ENCODE measurements around the gene SLC35B2. TPM values are rescaled to one million over a fixed set of nuclear protein-coding genes. Genes with fewer than 3 reads are reported as not detected.

SLC35B2 gene
- total and polyA plus RNA-seq, 11 donors, result 10.2 to 36.7 (median 26.4) TPM

GRCh38 chr6:44304282-44305199, 47.2 kb upstream of the SLC35B2 start:
- H3K36me3 ChIP-seq, result peaks cover 0 to 96% (median 88%) of the 10 kb centered on the region in 9 donors
- intact Hi-C loops (cut with DNase I), result loop anchor here in 4 of 10 donors (5.0 kb wide), 1 partner anchor 37 kb away; the partner anchor contains the start of gene NFKBIE (in 4 of the 4)
- H3K4me3 ChIP-seq, result no peak overlapping the region
- DNase-seq, result no peak
- H3K27me3 ChIP-seq, result no peaks in the 10 kb centered on the region
- ATAC-seq, result peak in 2 of 4 donors; percentile 16 to 17
- TF ChIP-seq CTCF (IDR thresholded peaks at IDR 0.05) (peak; percentile 50 to 76 (median 64)), POLR2A (IDR thresholded peaks at IDR 0.05) (no peak)
- H3K9me3 ChIP-seq, result no peaks in the 10 kb centered on the region
- H3K4me1 ChIP-seq, result peaks cover 0 to 12% (median 0%) of the 10 kb centered on the region in 12 donors
- WGBS, 4 donors, result 86 to 88% (median 87%) methylated on average over 15 to 25 of the region's 25 CpGs
- no peak overlapping the region for H3K27ac ChIP-seq

DNA sequence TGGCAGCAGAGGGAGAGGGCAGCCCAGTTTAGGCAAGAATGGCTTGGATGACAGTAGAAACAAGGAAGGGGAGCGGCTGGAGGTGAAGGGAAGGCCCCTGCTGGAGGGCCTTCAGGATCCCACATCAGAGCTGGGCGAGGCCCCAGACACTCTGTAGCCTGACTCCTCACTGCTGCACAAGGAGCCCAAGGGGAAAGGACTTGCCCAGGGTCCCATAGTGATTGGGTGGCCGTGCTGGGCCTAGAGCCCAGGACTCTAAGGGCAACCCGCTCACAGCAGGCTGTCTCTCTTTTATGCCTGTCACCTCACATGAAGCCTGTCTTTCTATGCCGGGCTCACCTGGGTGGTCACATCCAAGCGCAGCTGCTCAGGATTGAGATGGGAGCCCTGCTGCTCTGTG, 46.5 kb upstream of the SLC35B2 start:
- ATAC-seq (no peak), DNase-seq (no peak)
- intact Hi-C loops (cut with DNase I), result loop anchor here in 2 of 10 donors (5.0 kb wide), 1 partner anchor 37 kb away; the partner anchor contains the start of gene NFKBIE (in 2 of the 2)
- no peaks in the 10 kb centered on the region for H3K9me3 ChIP-seq
- peaks cover 0 to 6% (median 0%) of the 10 kb centered on the region in 12 donors for H3K4me1 ChIP-seq
- no peak overlapping the region for H3K27ac ChIP-seq
- 90 to 98% (median 97%) methylated on average over 2 to 6 of the region's 6 CpGs for WGBS, 4 donors
- peaks cover 0 to 89% (median 81%) of the 10 kb centered on the region in 9 donors for H3K36me3 ChIP-seq
- no peak for TF ChIP-seq POLR2A (IDR thresholded peaks at IDR 0.05)
- TF ChIP-seq CTCF (IDR thresholded peaks at IDR 0.05), result no peak
- no peaks in the 10 kb centered on the region for H3K27me3 ChIP-seq
- H3K4me3 ChIP-seq, result no peak overlapping the region

GRCh38 chr6:44302856-44303255, 45.5 kb upstream of the SLC35B2 start:
- WGBS, 4 donors, result 88 to 97% (median 91%) methylated on average over 9 to 12 of the region's 12 CpGs
- peaks cover 0 to 4% (median 2%) of the 10 kb centered on the region in 12 donors for H3K4me1 ChIP-seq
- intact Hi-C loops (cut with DNase I), result loop anchor here in 2 of 10 donors (5.0 kb wide), 1 partner anchor 36 kb away; the partner anchor contains the start of gene NFKBIE (in 2 of the 2)
- no peak for DNase-seq
- H3K27me3 ChIP-seq, result peaks cover 0 to 1% (median 0%) of the 10 kb centered on the region in 9 donors
- TF ChIP-seq CTCF (IDR thresholded peaks at IDR 0.05), result no peak
- no peak for TF ChIP-seq POLR2A (IDR thresholded peaks at IDR 0.05)
- H3K36me3 ChIP-seq, result peaks cover 0 to 79% (median 72%) of the 10 kb centered on the region in 9 donors
- no peak overlapping the region for H3K4me3 ChIP-seq
- H3K9me3 ChIP-seq, result no peaks in the 10 kb centered on the region
- H3K27ac ChIP-seq, result no peak overlapping the region
- no peak for ATAC-seq
